ENCODE measurements around the gene ZNF536.
"Not testable (repeated sequence)": the region's sequence is repeated elsewhere in the genome, so short reads cannot be mapped to it uniquely, and the experiment has no call there.

Gene ZNF536

DNA sequence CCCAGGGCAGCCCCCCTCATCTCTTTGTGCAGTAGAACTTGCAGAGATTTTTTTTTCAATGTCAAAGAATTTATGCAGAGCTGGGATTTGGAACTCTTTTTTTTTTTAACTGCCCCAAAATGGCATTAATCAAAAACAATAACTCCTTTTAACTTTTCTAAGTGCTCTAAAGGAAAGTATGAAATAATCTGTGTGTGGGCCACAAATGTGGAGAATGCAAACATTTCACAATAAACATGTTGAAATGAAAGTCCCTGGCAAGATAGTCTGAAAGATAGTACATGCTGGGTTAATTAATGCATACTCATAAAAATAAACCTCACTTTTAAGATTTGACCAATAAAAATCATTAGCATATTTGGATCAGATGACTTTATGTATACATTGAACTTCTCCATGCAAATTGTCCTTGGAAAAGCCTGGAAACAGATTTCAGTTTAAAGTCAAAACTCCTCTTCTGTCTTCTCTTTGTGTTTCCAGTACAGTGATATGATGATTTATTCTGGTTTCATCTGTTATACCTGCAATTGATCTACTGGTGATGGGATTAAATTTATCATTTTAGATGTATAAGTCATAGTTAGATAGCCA, 30.5 kb upstream of the ZNF536 start:
- DNase-seq (ENCODE audit: low spot score): no peak

DNA sequence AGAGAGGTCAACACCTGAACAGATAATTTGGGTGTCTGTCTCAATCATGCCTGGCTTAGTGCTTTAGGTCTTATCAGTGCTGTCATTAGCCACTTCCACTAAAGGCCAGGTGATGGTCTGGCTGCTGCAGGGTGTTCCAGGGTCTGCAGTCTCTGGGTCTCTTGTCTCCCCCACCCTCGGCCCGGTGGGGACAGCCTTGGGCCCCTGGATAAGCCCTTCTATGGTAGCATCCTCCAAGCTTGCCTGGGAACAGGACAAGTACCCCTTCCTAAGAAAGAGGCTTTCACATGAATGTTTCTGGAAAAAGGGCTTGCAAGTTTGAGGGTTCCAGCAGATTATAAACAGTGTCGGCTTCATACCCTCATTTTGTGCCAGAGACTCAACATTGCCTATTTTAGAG, 29.3 kb upstream of the ZNF536 start:
- no peak for DNase-seq (ENCODE audit: low spot score)

DNA sequence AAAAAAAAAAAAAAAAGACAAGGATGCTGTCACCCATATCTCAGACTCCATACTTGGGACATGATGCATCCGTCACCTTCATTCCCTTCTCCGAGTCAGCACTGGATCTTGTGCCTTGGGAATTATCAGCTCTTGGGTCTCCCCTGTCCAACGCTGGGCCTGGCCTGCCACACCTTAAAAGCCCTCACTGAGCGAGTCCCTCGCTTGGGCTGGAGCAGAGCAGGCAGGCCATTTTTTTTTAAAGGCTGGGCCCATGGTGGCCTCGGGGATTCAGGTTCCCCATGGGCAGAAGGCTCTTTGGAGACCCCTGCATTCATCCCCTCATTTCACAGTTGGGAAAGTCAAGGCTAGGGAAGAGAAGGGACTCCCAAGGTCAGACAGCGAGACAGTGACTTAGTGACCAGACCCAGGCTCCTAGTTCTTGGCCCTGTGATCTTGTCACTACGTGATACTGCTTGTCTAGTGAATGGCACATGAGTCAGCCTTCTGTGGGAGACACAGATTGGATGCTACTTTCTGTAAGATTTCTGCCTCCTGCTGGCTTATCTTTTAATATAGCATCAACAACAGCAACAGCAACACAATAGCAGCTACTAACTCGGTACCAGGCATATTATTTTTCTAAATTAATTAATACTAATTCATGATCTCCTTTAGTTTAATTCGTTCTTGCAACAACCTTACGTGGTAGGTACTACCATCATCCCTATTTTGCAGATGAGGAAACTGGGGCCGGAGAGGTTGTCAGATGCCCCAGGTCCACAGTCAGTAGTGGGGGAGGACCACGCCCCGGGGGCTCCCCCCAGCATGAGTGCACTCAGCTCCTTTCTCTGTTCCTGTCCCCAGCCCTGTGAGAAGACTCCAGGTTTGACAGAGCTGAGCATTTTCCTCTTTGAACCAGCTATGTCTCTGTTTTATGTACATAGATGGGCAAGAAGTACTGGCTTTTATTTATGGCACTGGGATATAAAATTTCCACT, 27.4 kb upstream of the ZNF536 start:
- no peak for DNase-seq (ENCODE audit: low spot score)

DNA sequence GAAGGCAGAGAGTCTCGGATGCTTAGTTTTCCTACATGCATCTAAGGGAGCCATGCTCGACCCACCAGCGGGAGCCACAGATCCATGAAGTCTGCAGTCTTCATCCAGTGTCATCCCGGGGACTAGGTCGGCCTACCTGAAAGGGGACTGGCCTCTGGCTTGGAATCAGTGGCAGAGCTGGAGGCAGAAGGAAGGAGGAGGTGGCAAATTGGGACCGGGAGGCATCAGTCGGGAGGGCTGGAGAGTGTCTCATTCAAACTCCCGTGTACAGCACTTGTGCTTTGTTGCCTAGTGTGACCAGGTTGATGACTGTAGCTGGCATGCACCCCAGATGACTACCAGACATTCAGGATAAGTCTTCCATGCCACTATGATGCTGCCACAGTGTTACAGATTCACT, 26.5 kb upstream of the ZNF536 start:
- no peak for DNase-seq (ENCODE audit: low spot score)

DNA sequence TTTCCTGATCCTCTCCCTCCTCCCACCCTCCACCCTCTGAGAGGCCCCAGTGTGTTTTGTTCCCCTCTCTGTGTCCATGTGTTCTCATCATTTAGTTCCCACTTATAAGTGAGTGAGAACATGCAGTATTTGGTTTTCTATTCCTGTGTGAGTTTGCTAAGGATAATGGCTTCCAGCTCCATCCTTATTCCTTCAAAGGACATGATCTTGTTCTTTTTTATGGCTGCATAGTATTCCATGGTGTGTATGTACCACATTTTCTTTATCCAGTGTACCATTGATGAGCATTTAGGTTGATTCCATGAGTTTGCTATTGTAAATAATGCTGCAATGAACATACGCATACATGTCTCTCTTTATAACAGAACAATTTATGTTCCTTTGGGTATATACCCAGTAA, 25.7 kb upstream of the ZNF536 start:
- not testable (repeated sequence) for DNase-seq (ENCODE audit: low spot score)

DNA sequence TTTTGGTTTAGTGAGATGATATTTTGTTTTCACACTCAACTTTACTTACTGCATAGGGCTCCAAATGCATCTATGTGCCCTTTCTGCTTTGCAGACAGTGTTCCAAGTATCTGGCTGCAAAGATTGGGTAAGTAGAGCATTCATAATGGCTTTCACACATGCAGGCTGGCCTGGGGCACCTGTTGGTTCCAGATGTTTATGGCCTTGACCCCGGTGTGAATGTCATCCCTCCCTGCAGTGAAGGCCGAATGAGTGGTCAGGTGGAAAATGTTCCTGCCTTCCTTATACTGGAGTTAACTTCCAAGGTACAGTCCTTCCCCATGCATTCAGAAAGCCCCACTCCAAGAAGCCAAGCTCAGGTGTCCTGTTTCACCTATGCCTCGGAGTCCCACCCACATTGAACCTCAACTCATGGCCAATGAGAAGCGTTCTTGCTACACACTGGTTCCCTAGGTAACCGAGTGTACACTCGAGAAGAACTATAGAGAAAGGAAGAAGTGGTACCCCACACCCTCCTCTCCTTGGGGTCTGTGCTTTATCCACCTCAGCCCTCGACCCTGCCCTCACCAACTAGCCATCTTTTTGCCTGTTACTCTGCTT, 23.0 kb upstream of the ZNF536 start:
- DNase-seq (ENCODE audit: low spot score): no peak

DNA sequence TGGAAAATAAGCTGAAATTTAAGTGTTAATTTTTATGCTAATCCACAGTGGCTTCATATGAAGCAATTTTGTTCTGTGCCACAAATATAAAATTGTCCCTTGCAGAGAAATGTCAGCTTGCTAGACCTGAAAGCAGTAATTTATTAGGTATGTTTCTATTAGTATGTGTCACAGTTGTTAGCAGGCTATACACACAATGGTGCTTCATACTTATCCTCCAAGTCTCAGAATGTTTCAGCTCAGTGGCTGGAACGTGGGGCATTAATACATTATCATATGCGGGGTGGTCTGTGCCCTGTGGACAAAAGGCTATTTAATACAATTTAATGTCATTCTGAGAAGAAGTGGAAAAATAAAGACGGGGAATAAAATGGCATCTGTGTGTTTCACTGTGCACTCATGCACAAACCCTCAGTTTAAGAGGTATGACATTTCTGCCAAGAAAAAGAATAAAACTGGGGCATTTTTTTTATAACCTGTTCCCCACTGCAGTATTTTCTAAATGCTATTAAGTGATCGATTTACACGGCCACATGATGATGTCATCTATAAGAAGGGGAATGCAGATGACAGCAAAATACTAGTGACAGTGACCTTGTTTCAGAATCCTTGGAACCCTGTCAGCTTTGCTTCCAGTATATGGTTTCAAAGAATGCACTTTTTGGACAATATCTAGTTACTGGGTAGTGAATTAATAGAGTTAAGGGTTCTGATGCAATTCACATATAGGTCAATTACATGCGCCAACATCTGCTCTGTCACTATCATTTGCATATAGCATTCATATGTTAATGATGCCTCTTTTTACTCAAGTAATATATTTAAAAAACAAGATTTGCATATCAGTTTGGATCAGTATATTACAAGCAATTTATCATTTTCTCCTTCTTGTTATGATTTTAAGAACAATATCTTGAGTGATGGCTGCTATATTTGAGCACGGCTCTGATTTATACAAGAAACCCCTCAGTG, 21.2 kb upstream of the ZNF536 start:
- no peak for DNase-seq (ENCODE audit: low spot score)

DNA sequence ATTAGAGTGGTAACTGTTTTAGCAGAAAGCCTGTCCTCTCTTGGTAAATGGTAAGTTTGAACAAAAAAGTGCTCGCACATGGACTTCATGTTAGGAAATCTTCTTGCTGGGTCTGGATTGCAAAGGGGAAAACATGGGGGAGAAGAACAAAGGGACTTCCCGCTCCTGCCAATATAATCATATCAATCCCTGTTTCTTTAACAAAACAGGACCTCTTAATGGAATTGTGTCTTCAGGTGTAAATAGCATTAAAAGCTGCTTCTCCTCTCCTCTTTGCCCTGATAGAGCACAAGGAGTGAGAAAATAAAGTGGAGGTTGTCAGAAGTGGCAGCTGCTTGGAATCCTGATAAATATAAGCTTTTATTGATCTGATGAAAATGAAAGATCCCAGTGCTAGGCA, 20.4 kb upstream of the ZNF536 start:
- no peak for DNase-seq (ENCODE audit: low spot score)

DNA sequence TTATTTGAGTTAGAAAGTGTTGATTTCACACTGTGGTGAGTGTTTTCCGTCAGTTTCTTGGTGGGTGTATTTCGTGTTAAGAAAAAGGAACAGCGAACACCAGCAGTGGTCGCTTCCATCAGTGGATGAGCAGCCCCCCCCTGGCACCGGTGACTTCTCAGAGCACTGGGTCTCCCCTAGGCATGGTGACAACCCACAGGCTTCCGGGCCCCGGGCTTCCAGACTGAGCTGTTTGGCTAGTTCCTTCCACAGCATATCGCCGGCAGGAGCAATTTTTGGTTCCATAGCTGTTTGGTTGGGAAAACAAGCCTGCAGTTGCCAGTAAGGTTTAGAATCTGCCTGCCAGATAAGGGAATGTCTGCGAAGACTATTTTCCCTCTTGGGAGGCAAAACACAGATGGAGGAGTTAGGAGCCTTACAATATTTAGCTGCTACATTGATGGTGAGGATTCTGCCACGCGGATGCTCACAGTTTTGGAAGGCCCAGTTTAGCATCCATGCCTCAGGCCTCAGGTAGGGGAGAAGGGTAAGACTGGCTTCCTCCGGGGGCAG, 18.7 kb upstream of the ZNF536 start:
- DNase-seq (ENCODE audit: low spot score): no peak

DNA sequence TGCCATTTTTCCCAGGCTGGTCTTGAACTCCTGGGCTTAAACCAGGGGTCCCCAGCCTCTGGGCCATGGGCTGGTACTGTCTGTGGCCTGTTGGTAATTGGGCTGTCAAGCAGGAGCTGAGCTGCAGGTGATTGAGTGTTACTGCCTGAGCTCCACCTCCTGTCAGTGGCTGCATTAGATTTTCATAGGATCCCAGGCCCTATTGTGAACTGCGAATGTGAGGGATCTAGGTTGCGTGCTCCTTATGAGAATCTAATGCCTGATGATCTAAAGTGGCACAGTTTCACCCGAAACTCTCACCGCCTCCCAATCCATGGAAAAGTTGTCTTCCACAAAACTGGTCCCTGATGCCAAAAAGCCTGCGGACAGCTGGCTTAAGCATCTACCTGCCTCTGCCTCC, 16.6 kb upstream of the ZNF536 start:
- DNase-seq (ENCODE audit: low spot score): no peak

DNA sequence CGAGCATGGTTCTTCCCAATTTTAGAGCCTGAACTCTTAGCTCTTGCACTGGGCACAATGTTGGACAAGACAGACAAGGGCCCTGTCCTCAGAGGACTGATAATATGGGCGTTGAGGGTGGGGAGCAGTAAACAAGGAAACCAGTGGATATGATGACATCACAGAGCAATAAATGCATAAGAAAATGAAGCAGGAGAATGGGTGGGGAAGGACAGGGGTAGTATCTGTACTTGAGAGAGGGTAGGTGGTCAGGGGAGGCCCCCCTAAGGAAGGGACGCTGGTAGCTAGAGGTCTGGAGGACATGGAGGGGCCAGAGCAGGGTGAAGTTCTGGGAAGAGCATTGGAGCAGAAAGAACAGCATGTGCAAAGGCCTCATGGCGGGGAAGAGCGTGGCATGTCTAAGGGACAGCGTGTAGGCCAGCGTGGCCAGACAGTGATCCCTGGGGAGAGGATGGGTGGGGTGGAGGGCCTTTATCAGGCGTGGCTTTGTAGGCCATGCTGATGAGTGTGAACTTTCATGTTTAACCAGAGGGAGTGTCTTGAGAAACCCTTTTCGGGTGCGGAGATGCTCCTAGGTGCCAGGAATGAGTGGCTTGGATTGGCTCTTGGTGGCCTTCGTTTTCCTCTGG, 15.1 kb upstream of the ZNF536 start:
- DNase-seq (ENCODE audit: low spot score): no peak

DNA sequence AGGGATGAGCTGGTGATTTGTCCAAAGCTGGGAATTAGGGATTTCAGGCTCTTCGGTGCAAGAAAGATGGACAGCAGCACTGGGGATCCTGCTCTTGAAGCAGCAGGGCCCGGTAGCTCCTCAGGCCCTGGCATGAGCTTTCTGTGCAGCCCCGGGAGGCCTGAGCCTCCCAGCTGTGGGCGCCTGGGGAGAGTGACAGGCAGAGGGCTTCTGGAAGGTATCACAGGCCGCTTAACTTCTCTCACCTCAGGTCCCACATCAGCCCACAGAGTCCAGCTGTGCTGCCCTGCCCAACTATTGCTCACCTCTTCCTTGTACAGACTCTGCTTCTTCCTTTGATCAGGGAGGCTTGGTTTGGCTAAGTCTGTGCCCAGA, 14.6 kb upstream of the ZNF536 start:
- no peak for DNase-seq (ENCODE audit: low spot score)

DNA sequence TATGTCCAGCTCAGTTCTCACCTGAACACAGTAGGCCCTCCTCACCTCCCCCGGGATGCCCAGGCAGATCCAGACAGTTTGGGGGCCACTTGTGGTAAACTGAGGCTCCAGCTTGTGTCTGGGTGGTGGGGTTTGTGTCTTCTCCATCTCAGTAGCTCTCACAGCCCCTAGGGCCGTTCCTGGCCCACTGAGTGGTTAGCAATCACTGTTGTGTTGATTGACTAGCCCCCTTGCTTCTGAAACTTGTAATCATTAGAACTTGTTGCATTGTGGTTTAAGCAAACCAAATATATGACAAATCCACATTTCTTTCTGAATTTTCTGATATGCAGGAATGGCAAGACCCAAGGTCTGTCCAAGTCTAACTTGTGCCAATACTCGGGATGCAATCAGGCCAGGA, 13.9 kb upstream of the ZNF536 start:
- no peak for DNase-seq (ENCODE audit: low spot score)

DNA sequence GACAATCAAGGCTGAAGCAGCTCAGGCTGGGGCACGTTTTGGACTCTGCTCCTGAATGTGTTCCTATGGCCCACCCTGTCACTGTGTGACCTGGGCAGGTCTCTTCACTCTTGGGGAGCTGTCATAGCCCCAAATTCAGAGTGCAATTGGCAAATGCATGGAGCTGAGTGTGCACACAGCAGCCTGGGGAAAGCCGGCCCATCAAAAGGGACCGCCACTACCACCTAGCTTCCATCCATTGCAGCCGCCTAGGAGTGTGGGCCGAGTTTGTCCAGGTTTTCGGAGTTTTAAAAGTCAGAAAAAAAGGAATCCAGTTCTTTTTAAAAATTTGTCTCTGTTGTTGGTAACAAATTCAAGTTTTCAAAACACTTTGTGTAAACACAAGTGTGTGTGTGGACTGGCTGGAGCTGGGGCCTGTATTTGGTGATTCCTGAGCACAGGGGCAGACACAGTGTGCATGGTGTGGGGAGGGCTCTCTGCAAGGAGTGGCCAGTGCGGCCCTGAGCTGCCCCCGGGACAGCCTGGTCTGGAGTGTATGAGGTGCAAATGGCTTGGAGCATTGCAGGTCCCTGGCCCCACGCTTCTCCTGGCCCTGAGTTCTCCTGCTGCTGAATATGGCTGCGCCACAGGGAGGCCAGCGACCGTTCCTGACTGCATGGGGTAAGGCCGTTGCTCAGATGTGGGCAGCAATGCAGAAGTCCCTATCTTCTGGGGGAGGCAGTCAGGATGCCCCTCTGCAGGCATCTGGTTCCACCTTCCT, 13.2 kb upstream of the ZNF536 start:
- DNase-seq (ENCODE audit: low spot score): no peak

DNA sequence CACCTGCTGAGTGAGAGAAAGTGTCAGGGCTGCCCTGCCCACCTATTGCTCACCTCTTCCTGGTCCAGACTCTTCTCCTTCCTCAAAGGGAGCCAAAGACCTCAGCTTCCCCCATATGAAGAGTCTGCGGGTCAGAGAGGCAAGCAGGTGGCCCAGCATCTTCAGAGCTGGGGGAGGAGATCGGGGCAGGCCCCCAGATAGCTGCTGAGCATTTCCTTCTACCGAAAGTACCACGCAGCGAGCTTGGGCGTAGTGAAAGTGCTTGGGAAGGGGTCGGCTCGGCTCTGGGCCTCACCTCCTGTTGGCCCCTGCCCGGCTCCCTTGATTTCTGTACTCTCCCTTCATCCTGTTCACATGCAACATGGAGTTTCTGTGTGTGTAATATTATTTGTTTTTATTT, 12.2 kb upstream of the ZNF536 start:
- no peak for DNase-seq (ENCODE audit: low spot score)

DNA sequence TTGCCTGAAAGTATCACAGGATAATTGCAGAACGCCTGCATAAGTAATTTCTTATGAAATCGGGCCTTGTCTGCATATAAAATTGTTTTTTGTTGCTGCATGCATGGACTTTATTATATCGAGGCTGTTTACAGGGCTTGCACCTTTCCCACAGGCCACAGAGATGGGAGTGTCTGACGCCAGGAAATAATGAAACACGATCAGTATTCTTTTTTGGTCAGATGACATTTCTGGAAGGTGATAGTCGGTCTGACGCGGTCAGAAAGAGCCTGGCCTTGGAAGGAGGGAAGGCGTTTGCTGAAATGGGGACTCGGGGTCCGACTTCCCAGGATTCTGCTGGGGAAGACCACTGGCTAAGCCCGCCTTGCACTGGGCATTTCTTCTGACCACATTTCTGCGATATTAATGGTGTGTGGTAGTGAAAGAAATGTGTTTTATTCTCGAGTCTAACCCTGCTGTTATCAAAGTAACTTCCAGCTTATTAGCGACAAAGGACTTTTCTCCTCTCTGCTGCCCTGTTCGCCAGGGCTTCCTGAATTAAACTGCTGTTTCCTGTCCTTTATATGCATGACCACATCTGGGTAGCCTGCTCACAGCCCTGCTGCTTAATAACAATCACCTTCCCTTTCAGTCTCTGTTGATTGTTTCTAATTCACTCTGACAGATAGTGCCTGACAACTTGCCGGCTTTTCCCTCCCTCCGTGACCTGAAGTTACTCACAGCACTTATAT, 11.6 kb upstream of the ZNF536 start:
- no peak for DNase-seq (ENCODE audit: low spot score)

DNA sequence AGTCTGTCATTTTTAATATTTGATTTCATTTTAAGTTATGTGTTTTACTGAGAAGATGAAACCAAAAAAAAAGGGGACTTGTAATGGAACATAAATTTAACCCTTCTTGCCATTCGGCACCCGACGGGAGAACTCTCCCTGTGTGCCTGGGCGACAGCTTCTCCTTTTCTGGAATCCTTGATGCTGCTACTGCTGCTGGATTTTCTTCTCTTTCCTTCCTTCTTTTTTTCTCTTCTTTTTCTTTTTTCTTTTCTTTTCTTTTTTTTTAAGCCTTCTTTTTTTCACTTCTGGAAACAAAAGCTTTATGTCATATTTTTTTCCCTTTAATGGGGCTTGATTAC, 11.1 kb upstream of the ZNF536 start:
- DNase-seq (ENCODE audit: low spot score): no peak

DNA sequence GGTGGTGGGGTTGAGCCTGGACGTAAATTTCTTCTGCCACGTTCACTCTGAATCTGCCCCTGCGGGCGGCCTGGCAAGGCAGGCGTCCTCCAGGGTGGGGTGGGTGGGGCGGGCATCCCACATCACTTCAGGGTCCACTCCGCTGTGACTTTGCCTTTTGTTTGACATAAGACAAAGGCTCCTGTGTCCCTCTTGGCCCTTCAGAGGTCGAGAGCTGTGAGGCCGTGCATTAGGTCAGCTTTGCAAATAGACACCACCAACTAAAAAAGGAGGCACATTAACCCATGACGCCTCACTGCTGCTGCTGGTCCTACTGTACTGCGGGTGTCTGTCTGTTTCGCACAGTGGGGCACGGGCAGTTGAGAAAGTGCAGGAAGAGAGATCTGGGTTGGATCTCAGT, 10.5 kb upstream of the ZNF536 start:
- DNase-seq (ENCODE audit: low spot score): no peak

DNA sequence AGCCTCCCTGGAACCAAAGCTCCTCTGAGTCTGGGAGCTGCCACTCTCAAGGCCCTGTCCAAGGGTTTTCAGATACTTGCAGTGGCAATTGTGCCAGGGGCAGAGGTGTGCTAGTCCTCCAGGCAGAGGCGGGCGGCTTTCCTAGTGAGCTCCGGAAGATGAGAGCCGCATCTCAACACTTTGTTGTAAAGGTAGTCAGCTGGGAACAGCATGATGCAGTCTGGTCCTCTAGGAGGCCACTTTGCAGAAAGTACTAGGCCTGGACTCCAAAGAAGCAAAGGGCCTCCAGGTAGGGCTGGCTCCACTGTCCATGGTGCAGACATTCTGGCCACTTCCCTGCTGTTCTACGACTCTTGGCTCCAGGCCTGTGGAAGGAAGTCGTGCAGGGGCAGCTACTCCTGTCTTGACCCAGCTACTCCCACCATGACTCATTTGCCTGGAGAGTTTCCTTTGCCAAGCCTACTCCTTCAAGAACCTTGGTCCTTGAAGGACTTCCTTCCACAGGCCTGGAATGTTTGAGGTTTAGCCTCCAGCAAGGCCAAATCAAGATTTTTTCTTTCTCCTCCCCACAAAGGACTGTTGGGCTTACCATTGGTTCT, 9.9 kb upstream of the ZNF536 start:
- no peak for DNase-seq (ENCODE audit: low spot score)

DNA sequence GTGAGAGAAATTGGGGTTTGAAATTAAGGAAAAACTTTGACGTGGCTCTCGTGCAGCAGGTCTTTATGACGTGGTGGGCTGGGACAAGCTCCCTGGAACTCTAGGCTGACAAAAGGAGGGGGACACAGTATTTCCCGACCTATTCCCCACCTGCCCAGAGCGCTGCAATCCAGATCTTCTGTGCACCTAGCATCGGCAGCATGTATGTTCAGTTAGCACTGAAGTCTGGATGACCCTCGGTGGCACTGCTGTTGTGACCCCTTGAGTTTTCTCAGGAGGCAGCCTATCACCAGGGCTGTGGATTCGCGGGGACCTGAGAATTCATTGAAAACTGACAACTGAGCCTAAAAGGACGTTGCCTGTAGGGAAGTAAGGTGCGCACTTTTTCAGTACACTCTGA, 9.1 kb upstream of the ZNF536 start:
- no peak for DNase-seq (ENCODE audit: low spot score)

All from HuH-7.5 (cell line).